ENCODE data around the gene MMS22L.

GRCh38 chr6:97109444-97109843, 173.6 kb downstream of the MMS22L start:
- TF ChIP-seq CTCF (IDR thresholded peaks at IDR 0.05) (no peak), POLR2A (IDR thresholded peaks at IDR 0.05) (no peak)
